Thymus (tissue), 11 donors: Measurements from ENCODE around the gene ADRA1B. TPM values are rescaled to one million over a fixed set of nuclear protein-coding genes. Genes with fewer than 3 reads are reported as not detected.

Source experiments
- DNase-seq, 9 donors: peaks; one replicate each; pipeline ENCODE4 v3.0.0-alpha.2; 2013; ENCODE audit warnings: low spot score in 9 of 9, low read depth in 6 of 9, missing footprints in 1 of 9
- H3K27ac ChIP-seq, 2 donors: one replicate each; pipeline ENCODE4 v1.5.1; 2013; ENCODE audit warnings: control low read depth in 1 of 2, low read depth in 1 of 2, low read length in 1 of 2, mild to moderate bottlenecking in 1 of 2, moderate library complexity in 1 of 2
- H3K27me3 ChIP-seq, 2 donors: one replicate each; pipeline ENCODE4 v1.5.1; 2013; ENCODE audit warnings: low read length in 1 of 2; ENCODE audit not compliant: control insufficient read depth in 2 of 2, insufficient read depth in 1 of 2
- H3K36me3 ChIP-seq, 2 donors: one replicate each; pipeline ENCODE4 v1.5.1; 2013; ENCODE audit warnings: low read length in 1 of 2, mild to moderate bottlenecking in 1 of 2, moderate library complexity in 1 of 2; ENCODE audit not compliant: control insufficient read depth in 2 of 2, insufficient read depth in 2 of 2
- H3K4me1 ChIP-seq, 2 donors: one replicate each; pipeline ENCODE4 v1.5.1; 2013; ENCODE audit warnings: low read length in 2 of 2; ENCODE audit not compliant: control insufficient read depth in 2 of 2, insufficient read depth in 2 of 2
- H3K4me3 ChIP-seq, 2 donors: one replicate each; pipeline ENCODE4 v1.5.1; 2013; ENCODE audit warnings: low read length in 2 of 2, control low read depth in 1 of 2, mild to moderate bottlenecking in 1 of 2
- H3K9me3 ChIP-seq, 2 donors: one replicate each; pipeline ENCODE4 v1.5.1; 2013; ENCODE audit warnings: low read length in 1 of 2, mild to moderate bottlenecking in 1 of 2; ENCODE audit not compliant: control insufficient read depth in 2 of 2, insufficient read depth in 1 of 2
- whole genome bisulfite sequencing: extraction: QIAGEN DNeasy Blood & Tissue Kit; methylation state at CpG from one replicate; pipeline ENCODE4 v1.1.7; 2013; 5-methylcytosine and 5-hydroxymethylcytosine counted together
- polyA plus RNA-seq: library from polyadenylated mRNA; stranded (reverse); fragments of 200-250 nt; gene quantifications from one replicate; pipeline ENCODE4 v1.2.3, GENCODE V29; 2013
- total RNA-seq: library from RNA; stranded (reverse); fragments of 120-200 nt; gene quantifications from one replicate; pipeline ENCODE4 v1.2.4, GENCODE V29; 2013
- donor health status: healthy.

ADRA1B gene
- total and polyA plus RNA-seq, 2 donors, result 0.09 to 0.18 TPM

DNA sequence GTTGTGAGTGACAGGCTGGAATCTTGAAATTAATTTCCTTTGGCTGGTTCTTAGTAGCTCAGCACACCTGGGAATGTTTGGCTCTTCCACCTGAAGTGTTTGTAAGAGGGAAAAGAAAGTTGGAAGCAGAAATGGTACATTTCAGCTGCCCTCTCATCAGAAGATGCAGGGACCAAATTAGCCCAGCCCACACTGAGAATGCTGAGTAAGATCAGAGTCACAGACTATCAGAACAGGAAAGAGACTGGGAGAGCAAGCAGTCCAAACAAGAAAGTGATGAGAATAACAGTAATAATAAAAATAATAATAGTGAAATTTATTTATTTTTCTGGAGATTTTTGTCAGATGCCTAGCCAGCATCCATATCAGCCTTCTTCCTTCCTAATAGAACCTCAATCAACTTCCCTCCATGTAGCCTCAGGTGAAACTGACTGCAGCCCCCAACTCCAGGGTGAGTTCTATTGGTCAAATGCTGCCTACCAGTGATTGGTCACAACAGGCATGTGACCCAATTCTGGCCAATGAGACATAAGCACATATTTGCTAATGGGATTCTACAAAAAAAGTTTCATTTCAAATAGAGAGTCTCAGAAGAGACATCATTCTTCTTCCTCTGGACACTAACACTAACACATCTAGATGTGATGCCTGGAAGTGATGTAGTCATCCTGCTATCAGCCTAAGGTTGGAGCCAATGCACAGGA lies 31.2 kb upstream of the ADRA1B start:
- Histone ChIP-seq H3K27me3 (no peaks in the 10 kb centered on the region), H3K4me3 (no peak overlapping the region), H3K4me1 (no peaks in the 10 kb centered on the region), H3K27ac (no peak overlapping the region), H3K36me3 (no peaks in the 10 kb centered on the region), H3K9me3 (no peaks in the 10 kb centered on the region)
- DNase-seq, result no peak

DNA sequence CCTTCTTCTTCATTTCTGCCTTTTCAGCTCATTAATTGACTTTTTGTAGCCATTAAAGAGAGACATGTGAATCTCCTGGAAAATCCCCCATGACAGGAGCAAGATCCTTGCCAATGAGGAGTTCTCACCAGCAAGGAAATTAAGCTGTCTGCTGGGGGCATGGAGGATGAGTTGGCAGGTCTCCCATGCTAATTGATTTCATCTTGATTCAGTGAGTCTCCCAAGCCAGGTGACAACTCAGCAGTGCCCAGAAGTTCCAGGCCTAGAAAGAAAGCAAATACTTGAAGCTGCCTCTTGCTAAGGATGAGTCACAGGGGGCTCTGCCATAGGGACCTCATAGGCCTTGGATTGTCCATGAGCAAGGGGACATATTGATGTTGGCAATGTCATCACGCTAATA lies 30.0 kb upstream of the ADRA1B start:
- 97% methylated on average over 1 of the region's 1 CpG for WGBS
- no peaks in the 10 kb centered on the region for H3K9me3 ChIP-seq
- no peaks in the 10 kb centered on the region for H3K27me3 ChIP-seq
- H3K27ac ChIP-seq, result no peak overlapping the region
- no peak for DNase-seq
- no peak overlapping the region for H3K4me3 ChIP-seq
- no peaks in the 10 kb centered on the region for H3K4me1 ChIP-seq
- H3K36me3 ChIP-seq, result no peaks in the 10 kb centered on the region

DNA sequence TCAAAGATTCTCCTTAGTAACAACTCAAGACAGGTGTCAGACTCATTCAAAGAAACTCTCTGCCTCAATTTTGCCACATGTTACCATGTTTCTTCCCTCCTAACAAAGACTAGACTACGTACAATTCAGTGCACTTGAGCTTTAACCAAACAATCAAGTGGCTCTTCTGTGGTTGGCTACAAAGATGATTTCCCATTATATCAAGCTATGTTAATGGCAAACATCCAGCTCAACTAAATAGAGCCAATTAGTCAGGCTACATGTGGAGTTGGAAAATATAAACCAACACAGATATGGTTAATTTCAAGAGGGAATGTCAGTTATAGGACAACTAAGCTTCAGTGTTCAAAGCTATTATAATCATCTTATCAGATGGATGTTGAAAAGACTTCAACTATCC lies 29.2 kb upstream of the ADRA1B start:
- Histone ChIP-seq H3K4me1 (no peaks in the 10 kb centered on the region), H3K27me3 (no peaks in the 10 kb centered on the region), H3K9me3 (no peaks in the 10 kb centered on the region), H3K4me3 (no peak overlapping the region), H3K27ac (no peak overlapping the region), H3K36me3 (no peaks in the 10 kb centered on the region)
- WGBS, result 93% methylated on average over 1 of the region's 1 CpG
- DNase-seq, result no peak

DNA sequence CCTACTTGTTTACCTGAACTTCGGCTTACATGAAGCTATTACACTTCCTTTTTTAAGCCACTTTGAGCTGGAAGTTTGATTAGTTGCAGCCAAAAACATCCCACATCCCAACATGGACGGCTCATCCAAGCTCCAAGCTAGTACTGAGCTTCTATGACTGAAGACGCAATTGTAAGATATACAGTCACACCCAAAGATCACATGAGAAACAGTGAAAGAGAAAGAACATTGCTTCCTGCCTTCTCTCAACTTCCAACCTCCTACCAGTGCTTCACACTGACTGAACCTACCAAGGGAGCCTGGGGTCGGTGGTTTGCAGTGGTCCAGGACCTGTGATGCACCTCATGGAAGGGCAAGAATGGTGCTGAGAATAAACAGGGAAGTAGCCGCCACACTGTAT lies 27.4 kb upstream of the ADRA1B start:
- no peaks in the 10 kb centered on the region for H3K9me3 ChIP-seq
- WGBS, result 97% methylated on average over 5 of the region's 5 CpGs
- H3K4me1 ChIP-seq, result no peaks in the 10 kb centered on the region
- H3K27me3 ChIP-seq, result no peaks in the 10 kb centered on the region
- H3K4me3 ChIP-seq, result no peak overlapping the region
- no peak overlapping the region for H3K27ac ChIP-seq
- no peaks in the 10 kb centered on the region for H3K36me3 ChIP-seq
- DNase-seq, result no peak

DNA sequence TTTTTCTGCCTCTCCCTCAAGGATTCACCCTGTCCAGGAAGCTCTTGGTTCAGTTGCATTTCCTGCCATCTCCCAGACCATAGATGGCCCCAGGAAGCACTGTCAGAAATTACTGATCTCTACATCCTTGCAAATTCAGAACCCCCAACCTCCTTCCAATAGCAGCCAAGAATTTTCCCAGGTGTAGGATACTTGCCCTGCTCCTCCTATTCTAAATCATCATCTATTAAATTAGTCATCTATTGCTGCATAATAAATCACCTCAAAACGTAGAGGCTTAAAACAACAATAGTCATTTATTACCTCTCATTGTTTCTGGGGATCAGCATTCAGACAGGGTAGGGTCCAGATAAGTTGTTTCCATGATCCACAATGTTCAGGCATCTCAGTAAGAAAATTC lies 26.1 kb upstream of the ADRA1B start:
- no peak overlapping the region for H3K27ac ChIP-seq
- 45% methylated on average over 1 of the region's 1 CpG for WGBS
- no peaks in the 10 kb centered on the region for H3K9me3 ChIP-seq
- H3K4me1 ChIP-seq, result no peaks in the 10 kb centered on the region
- H3K4me3 ChIP-seq, result no peak overlapping the region
- no peaks in the 10 kb centered on the region for H3K27me3 ChIP-seq
- no peak for DNase-seq
- no peaks in the 10 kb centered on the region for H3K36me3 ChIP-seq

DNA sequence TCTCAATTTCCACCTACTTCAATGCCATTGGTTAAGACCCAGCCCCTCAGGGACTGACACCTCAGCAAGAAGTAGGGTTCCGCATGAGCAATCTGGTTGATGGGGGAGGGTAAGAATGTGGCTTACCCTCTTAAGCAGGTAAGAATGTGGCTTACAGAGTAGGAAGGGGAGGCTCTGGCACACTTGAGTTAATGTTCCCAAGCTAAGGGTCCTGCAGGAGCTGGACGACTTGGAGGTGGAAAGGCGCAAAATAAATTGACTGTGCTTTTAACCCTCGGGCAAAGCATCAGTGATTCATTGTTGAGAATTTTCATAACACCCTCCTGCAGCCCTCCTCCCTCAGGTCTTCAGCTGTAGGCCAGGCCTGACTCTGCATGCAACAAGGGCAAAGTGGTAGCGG lies 24.9 kb upstream of the ADRA1B start:
- no peak overlapping the region for H3K4me3 ChIP-seq
- no peaks in the 10 kb centered on the region for H3K4me1 ChIP-seq
- H3K36me3 ChIP-seq, result no peaks in the 10 kb centered on the region
- H3K27ac ChIP-seq, result no peak overlapping the region
- H3K27me3 ChIP-seq, result no peaks in the 10 kb centered on the region
- no peak for DNase-seq
- WGBS, result 97% methylated on average over 5 of the region's 5 CpGs
- H3K9me3 ChIP-seq, result no peaks in the 10 kb centered on the region

DNA sequence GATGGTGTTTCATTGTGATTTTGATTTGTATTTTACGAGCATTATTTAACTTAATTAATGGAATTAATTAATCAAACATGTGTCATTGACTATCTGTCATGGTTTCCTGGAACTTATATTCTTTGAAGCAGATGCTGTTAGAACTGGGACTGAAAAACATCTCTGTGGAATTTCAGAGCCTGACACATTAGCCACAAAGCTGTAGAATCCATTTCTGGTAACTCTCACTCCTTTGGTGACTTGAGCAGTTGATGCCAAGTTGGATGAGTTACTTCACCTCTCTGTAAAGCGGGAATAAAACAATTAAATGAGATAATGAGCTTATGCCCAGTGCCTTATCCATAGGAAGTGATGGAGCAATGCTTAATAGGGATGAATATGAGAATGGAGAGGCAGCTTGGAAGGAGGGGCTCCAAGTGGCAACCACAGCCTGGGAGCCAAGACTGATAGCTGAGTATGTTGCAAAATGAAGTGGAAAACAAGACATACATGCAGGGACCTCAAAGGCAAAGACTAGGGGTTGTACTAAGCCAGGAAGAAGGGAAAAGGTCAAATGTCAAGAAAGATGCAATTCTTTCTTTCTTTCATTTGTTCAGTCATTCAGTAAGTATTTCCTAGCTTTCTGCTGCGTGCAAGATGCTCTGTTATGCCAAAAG lies 23.1 kb upstream of the ADRA1B start:
- H3K9me3 ChIP-seq, result no peaks in the 10 kb centered on the region
- no peaks in the 10 kb centered on the region for H3K27me3 ChIP-seq
- WGBS, result 96% methylated on average over 3 of the region's 3 CpGs
- no peaks in the 10 kb centered on the region for H3K36me3 ChIP-seq
- no peak overlapping the region for H3K27ac ChIP-seq
- no peak for DNase-seq
- no peaks in the 10 kb centered on the region for H3K4me1 ChIP-seq
- H3K4me3 ChIP-seq, result no peak overlapping the region

DNA sequence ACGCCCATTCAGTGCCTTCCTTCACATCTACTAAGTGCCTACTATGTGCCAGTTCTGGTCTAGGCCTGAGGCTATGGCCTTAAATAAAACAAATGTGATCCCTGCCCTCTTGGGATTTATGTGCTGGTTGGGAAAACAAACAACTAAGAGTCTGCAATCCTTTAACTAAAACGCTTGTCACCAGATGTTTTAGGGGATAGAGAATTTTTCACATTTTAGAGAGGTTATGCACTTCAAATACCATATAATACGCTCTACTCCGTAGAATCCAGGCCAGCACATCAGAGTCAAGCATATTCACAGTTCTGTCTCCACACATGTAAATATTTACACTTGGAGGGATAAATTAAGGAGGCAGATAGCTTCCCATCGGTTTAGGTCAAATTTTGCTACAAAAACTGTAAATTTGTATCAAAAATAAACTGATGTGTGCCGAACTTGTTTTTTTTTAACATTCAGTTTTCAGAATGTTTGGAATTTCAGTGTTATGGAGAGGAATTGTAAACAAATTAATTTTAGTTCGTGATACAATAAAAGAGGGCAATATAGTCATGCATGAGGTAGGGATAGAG lies 22.0 kb upstream of the ADRA1B start:
- H3K27ac ChIP-seq, result no peak overlapping the region

DNA sequence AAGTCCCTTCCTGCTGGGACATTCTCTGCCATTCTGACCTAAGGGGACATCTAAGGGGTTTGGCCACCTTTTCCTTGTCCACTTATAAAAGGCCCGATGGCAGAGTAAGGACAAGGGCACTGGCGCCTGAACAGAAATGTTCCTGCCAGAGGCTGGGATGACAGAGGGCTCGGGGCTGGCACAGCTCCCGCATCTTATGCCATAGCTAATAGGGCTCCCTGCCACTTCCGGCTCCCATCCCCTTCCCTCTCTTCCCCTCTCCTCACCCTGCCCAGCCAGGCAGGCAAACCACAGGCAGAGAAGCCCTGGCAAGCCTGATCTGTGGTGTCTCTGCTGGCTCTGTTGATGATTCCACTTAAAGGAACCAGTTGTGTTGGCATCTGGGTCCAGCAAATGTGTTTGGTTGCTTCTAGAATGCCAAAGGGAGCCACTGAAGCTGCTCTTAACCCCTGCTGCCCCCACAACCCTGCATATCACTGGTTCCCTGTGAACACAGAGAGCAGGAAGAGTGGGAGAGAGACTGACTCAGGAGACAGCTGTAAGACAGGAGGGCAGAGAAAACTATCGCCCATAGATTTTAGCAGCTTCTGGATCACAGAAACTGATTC lies 18.4 kb upstream of the ADRA1B start:
- H3K27ac ChIP-seq, result no peak overlapping the region
- no peaks in the 10 kb centered on the region for H3K36me3 ChIP-seq
- DNase-seq, result no peak
- H3K4me3 ChIP-seq, result no peak overlapping the region
- H3K9me3 ChIP-seq, result no peaks in the 10 kb centered on the region
- H3K4me1 ChIP-seq, result no peaks in the 10 kb centered on the region
- WGBS, result 94% methylated on average over 6 of the region's 6 CpGs
- H3K27me3 ChIP-seq, result no peaks in the 10 kb centered on the region

More for the DNA sequence above, 22.0 kb upstream of the ADRA1B start:
- H3K27me3 ChIP-seq, result no peaks in the 10 kb centered on the region
- no peaks in the 10 kb centered on the region for H3K36me3 ChIP-seq
- WGBS, result 94% methylated on average over 7 of the region's 7 CpGs
- no peaks in the 10 kb centered on the region for H3K9me3 ChIP-seq
- H3K4me1 ChIP-seq, result no peaks in the 10 kb centered on the region
- no peak for DNase-seq
- H3K4me3 ChIP-seq, result no peak overlapping the region
